ENCODE measurements around the gene COQ4. TPM values are rescaled to one million over a fixed set of nuclear protein-coding genes. Genes with fewer than 3 reads are reported as not detected.

COQ4 gene
- total and polyA plus RNA-seq, 2 of the 8 experiments (the other 6 are each of a cell fraction or from before 2014, with no cell fraction given) = 32.3 to 58.8 TPM

DNA sequence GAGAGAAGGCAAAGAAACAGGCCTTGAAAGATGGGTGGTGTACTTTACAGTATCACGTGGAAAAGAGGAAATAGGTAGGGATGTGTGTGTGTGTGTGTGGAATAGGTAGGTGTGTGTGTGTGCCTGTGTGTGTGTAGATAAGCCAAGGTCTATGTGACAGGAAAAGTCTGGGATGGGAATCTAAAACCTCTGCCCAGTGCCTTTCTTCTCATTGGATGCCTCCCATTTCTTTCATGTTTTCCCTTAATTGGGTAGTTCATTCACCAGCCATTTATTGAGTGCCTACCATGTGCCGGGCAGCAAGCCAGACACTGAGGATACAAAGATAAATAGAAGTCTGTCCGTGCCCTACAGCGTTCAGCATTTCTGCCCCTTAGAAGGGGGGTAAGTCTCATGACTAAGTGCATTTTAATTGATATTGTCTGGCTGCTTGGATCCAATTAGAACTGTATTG is 49.6 kb downstream of the COQ4 start:
- Histone ChIP-seq H2BK20ac (ENCODE audit: low read length) (no peak overlapping the region), H2AK5ac (ENCODE audit: low read depth, low read length) (no peak overlapping the region), H4K20me1 (replicated peaks in 1 of 2; ENCODE audit: control insufficient read depth in 1 of 2, insufficient read depth in 2 of 2, low read length in 2 of 2) (peaks cover 0 to 13% of the 10 kb centered on the region in 2 experiments), H3K56ac (replicated peaks; ENCODE audit: insufficient read length, low read depth, low read length) (no peak overlapping the region), H3K27ac (ENCODE audit: low read depth, low read length) (no peak overlapping the region), H3K4me1 (replicated peaks in 1 of 4; ENCODE audit: control insufficient read depth in 3 of 4, insufficient read depth in 4 of 4, low read length in 3 of 4) (peaks cover 0 to 8% (median 3%) of the 10 kb centered on the region in 4 experiments; a peak in 4 of 7 replicates), H3K4me2 (ENCODE audit: insufficient read depth in 1 of 2, low read depth in 2 of 2, low read length in 2 of 2) (peak overlapping the region; percentile 77 to 90), H3K9me3 (ENCODE audit: insufficient read depth in 2 of 2, low read depth in 1 of 2, low read length in 1 of 2) (no peaks in the 10 kb centered on the region), H3K36me3 (ENCODE audit: control insufficient read depth in 2 of 4, insufficient read depth in 4 of 4, low read length in 3 of 4) (no peaks in the 10 kb centered on the region; a peak in 2 of 8 replicates), H4K91ac (replicated peaks; ENCODE audit: insufficient read length, low read length) (no peak overlapping the region), H3K9ac (replicated peaks in 1 of 4; ENCODE audit: extremely low read depth in 1 of 4, low read depth in 3 of 4, low read length in 3 of 4) (peak overlapping the region in 1 of 4 experiments; percentile 47; a peak in 2 of 7 replicates), H2AFZ (ENCODE audit: low read length) (no peak overlapping the region), H3K79me1 (ENCODE audit: low read depth, low read length) (peaks cover 10% of the 10 kb centered on the region; the same call in 1 of the 2 replicates), H4K5ac (ENCODE audit: insufficient read length, low read depth, low read length) (no peak overlapping the region), H3K23ac (ENCODE audit: insufficient read length) (no peak overlapping the region), H3K27me3 (replicated peaks in 1 of 4; ENCODE audit: control insufficient read depth in 3 of 4, extremely low read depth in 1 of 4, insufficient read depth in 3 of 4, low read length in 3 of 4) (peaks cover under 1 to 12% (median 4%) of the 10 kb centered on the region in 4 experiments), H2BK5ac (ENCODE audit: low read depth, low read length) (no peak overlapping the region), H3K14ac (ENCODE audit: insufficient read length) (no peak overlapping the region), H3K18ac (ENCODE audit: extremely low read depth, low read length) (no peak overlapping the region), H4K8ac (ENCODE audit: extremely low read depth, insufficient read depth, low read length) (no peak overlapping the region), H3K23me2 (ENCODE audit: low read depth, low read length) (peaks cover 8% of the 10 kb centered on the region; the same call in 1 of the 2 replicates), H2BK12ac (ENCODE audit: low read depth, low read length) (no peak overlapping the region), H3K79me2 (ENCODE audit: control insufficient read depth in 1 of 2, insufficient read depth in 2 of 2, low read length in 2 of 2) (peaks cover 7 to 25% of the 10 kb centered on the region in 2 experiments), H3K4ac (replicated peaks; ENCODE audit: insufficient read length, low read depth, low read length) (no peak overlapping the region), H3K4me3 (ENCODE audit: extremely low read depth in 1 of 4, insufficient read depth in 2 of 4, low read depth in 3 of 4, low read length in 4 of 4) (peak overlapping the region; percentile 82 to 96 (median 95); a peak in 5 of 8 replicates), H2BK120ac (replicated peaks; ENCODE audit: low read depth, low read length) (no peak overlapping the region), H2BK15ac (ENCODE audit: low read length) (no peak overlapping the region)
- DNase-seq (ENCODE audit: low read depth in 1 of 2, low spot score in 2 of 2) (no peak), FAIRE-seq (no peak)
- 80% methylated on average over 4 of the region's 4 CpGs; no CpG with 5 or more reads in 1 of the 2 experiments for WGBS, 2 experiments (ENCODE audit: extremely low coverage in 1 of 2, insufficient coverage in 1 of 2, insufficient read length in 1 of 2, insufficient replicate concordance in 2 of 2, low coverage in 1 of 2, low lambda C conversion rate in 2 of 2, missing lambda C conversion rate in 1 of 2)
- ChIA-PET POLR2A (ENCODE audit: partially characterized antibody) (interaction anchor here (1.1 to 6.2 kb wide), 5 partner anchors 12 to 157 kb away, joined by 4 to 52 read pairs (median 11); no protein-coding TSS in a partner anchor), CTCF (ENCODE audit: partially characterized antibody) (interaction anchor here (0.6 to 25.1 kb wide), 6 partner anchors 10 to 53 kb away, joined by 3 to 544 read pairs (median 17); no protein-coding TSS in a partner anchor)
- TF ChIP-seq EP300 (IDR thresholded peaks at IDR 0.05; ENCODE audit: borderline replicate concordance in 1 of 2, low read depth in 2 of 2, low read length in 2 of 2) (no peak), KDM4A (IDR thresholded peaks at IDR 0.05; ENCODE audit: low read depth, low read length, severe bottlenecking) (no peak), RXRA (IDR thresholded peaks at IDR 0.05; ENCODE audit: insufficient read depth, low read depth, low read length) (no peak), TAF7 (optimal IDR thresholded peaks at IDR 0.05; ENCODE audit: borderline replicate concordance, low read depth, low read length) (no peak), BCL11A (IDR thresholded peaks at IDR 0.05; ENCODE audit: low read depth in 2 of 2, low read length in 2 of 2) (no peak), CHD1 (IDR thresholded peaks at IDR 0.05; ENCODE audit: low read depth, low read length) (no peak), RBBP5 (IDR thresholded peaks at IDR 0.05; ENCODE audit: borderline replicate concordance, low read depth, low read length) (no peak), GABPA (IDR thresholded peaks at IDR 0.05; ENCODE audit: borderline replicate concordance, insufficient read depth, low read length) (no peak)
- TF ChIP-seq, protein P1, sequence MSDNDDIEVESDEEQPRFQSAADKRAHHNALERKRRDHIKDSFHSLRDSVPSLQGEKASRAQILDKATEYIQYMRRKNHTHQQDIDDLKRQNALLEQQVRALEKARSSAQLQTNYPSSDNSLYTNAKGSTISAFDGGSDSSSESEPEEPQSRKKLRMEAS (IDR thresholded peaks at IDR 0.05) = no peak
